ENCODE data around the gene CHTF18. TPM values are rescaled to one million over a fixed set of nuclear protein-coding genes. Genes with fewer than 3 reads are reported as not detected.

Gene CHTF18
- total and polyA plus RNA-seq, 9 of the 15 experiments (the other 6 are each of a cell fraction or from before 2014, with no cell fraction given), result 2.5 to 123 (median 17.0) TPM

- FAIRE-seq, result no peak
- Histone ChIP-seq H3K9ac (ENCODE audit: insufficient read depth in 1 of 2, low read depth in 2 of 2, low read length in 2 of 2) (peak overlapping the region in 1 of 2 experiments; percentile 29; a peak in 1 of 4 replicates), H3K9me3 (replicated peaks; ENCODE audit: control insufficient read depth, insufficient read depth, low read depth, low read length) (no peaks in the 10 kb centered on the region), H3K27ac (ENCODE audit: extremely low read depth, low read depth, low read length) (no peak overlapping the region), H3K9me1 (ENCODE audit: control insufficient read depth, insufficient read depth, low read length) (no peaks in the 10 kb centered on the region), H3K4me3 (no peak overlapping the region), H3K79me2 (ENCODE audit: control insufficient read depth, insufficient read depth, low read length) (peaks cover 29% of the 10 kb centered on the region), H3K27me3 (ENCODE audit: control insufficient read depth in 2 of 2, insufficient read depth in 2 of 2, low read length in 2 of 2) (no peaks in the 10 kb centered on the region), H3K4me2 (ENCODE audit: insufficient read depth, low read length) (no peak overlapping the region), H4K20me1 (replicated peaks; ENCODE audit: control insufficient read depth, insufficient read depth, low read length) (peaks cover 4% of the 10 kb centered on the region; the same call in 1 of the 2 replicates), H2AFZ (ENCODE audit: low read depth, low read length) (no peak overlapping the region), H3K4me1 (replicated peaks in 1 of 2; ENCODE audit: control insufficient read depth in 2 of 2, insufficient read depth in 2 of 2, low read length in 2 of 2) (peaks cover 11 to 94% of the 10 kb centered on the region in 2 experiments; a peak in 4 of 5 replicates), H3K36me3 (ENCODE audit: control insufficient read depth, insufficient read depth, low read length) (peaks cover 74% of the 10 kb centered on the region; the same call in 2 of the 3 replicates)
- in situ Hi-C loops (cut with MboI), result no loop called here
- ChIA-PET CTCF (ENCODE audit: low intra/inter-chr PET ratio) (no interaction called here), POLR2A (interaction anchor here (0.6 to 1.3 kb wide), 3 partner anchors 11 to 83 kb away, joined by 3 to 5 read pairs (median 3); no protein-coding TSS in a partner anchor)
- TF ChIP-seq HNRNPUL1 (IDR thresholded peaks at IDR 0.05; ENCODE audit: low read length), result no peak
- no peak for TF ChIP-seq HMGN3 (IDR thresholded peaks at IDR 0.05; ENCODE audit: borderline replicate concordance, extremely low read depth, insufficient read length, low read depth, low read length)
- TF ChIP-seq MYC (IDR thresholded peaks at IDR 0.05; ENCODE audit: low read depth, low read length), result no peak
- no peak for TF ChIP-seq MYC (CRISPR knock-in tag; IDR thresholded peaks at IDR 0.05; ENCODE audit: borderline replicate concordance, low read depth)
- no peak for TF ChIP-seq MTA1 (IDR thresholded peaks at IDR 0.05; ENCODE audit: borderline replicate concordance)
- TF ChIP-seq MCM7 (IDR thresholded peaks at IDR 0.05), result no peak
- TF ChIP-seq ZNF318 (IDR thresholded peaks at IDR 0.05; ENCODE audit: borderline replicate concordance in 1 of 2, low read depth in 1 of 2), result no peak
- no peak for TF ChIP-seq PCBP2 (IDR thresholded peaks at IDR 0.05; ENCODE audit: low read depth, low read length, poor library complexity, severe bottlenecking)
- TF ChIP-seq NONO (IDR thresholded peaks at IDR 0.05; ENCODE audit: low read depth in 2 of 2, low read length in 1 of 2), result no peak
- intact Hi-C loops (cut with micrococcal nuclease), result no loop called here
- ATAC-seq, result no peak
- no TSS peak for BruUV-seq (replicated peaks)
- no peak for DNase-seq (ENCODE audit: extremely low read depth in 1 of 4, low spot score in 3 of 4)
- WGBS (ENCODE audit: insufficient coverage, low coverage, missing lambda C conversion rate), result 94% methylated on average over 7 of the region's 17 CpGs
Observed at GRCh38 chr16:790086-790485, 1.7 kb downstream of the CHTF18 start.
